Activated naive CD4-positive, alpha-beta T cell treated with Interleukin-2 at 50 U/mL for 16 hours (primary cell): ENCODE data around the gene KSR2.

ENCODE experiments used
- DNase-seq: peaks from one replicate; pipeline ENCODE4 v3.0.0-alpha.2; 2020

Gene KSR2

GRCh38 chr12:117567644-117568216, 401.1 kb downstream of the KSR2 start:
- no peak for DNase-seq

DNA sequence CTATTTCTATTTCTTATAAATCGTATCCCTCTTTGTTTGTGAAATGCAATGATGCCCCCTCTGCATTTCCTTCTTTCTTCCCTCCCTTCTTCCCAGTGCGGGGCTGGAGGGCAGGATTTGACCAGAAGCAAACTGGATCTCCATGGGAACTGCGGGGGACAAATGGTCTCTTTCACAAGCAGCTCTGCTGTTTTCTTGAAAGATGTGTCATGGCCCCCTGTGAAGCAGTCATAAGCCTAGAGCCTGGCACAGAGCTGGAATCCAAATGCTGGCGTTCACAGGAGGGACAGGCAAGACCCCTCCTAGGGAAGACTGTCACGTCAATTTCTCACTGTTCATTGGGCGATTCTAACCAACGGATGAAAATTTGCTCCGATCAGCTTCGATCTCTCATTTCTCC, 403.9 kb downstream of the KSR2 start:
- no peak for DNase-seq

DNA sequence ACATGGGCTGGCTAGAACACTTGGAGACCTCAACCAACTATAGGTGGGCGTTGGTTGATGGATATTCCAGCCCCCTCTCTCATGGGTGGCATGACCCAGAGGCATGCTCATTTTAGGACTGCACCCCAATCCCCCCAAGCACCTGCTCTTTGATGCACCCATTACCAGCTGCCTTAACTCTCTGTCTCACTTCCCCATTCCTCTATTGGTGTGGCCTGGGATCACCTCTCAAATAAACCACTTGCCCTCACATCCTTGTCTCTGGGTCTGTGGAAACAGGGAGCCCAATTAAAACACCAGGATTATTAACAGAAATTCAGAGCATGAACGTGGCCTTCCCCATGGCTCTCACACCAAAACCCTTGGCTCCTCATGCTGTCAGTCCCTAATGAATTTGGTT, 405.1 kb downstream of the KSR2 start:
- no peak for DNase-seq

- DNase-seq: no peak
Measured at GRCh38 chr12:117563007-117563406, 405.8 kb downstream of the KSR2 start.

DNA sequence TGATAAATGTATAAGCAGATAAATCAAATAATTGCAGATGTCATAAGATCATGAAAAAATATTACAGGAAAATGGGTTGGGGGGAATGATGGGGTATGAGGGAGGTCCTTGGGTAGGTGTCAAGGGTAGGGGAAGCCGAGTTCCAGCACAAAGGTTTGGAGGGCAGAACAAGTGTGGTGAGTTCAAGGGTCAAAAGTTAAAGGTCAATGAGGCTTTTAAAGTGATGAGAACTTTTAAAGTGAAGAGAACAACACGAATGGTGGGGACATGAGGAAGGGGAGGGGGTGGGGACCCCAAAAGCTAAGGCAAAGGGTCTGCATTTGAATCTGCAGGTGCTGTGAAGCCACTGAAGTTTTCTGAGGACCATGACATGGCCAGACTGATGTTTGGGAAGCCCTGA, 406.8 kb downstream of the KSR2 start:
- DNase-seq: no peak

GRCh38 chr12:117559978-117560377, 408.8 kb downstream of the KSR2 start:
- DNase-seq: no peak

GRCh38 chr12:117555889-117556288, 412.9 kb downstream of the KSR2 start:
- DNase-seq: no peak

DNA sequence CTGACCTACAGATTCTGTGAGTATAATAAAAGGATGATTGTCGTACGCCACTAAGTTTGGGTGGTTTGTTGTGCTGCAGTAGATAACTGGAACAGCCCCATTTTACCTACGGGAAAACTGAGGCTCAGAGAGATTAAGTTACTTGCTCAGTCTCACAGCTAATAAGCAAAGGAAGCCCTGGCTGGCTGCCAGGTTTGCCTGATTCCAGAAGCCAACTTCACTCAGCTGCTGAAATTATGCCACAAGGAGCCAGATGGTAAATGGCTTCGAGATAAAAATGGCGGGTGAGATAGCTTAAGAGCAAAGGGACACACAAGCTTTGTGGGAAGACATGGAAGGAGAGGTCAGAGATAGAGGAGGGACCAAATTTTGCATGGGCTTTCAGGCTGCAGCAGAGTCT, 415.8 kb downstream of the KSR2 start:
- DNase-seq: no peak

DNA sequence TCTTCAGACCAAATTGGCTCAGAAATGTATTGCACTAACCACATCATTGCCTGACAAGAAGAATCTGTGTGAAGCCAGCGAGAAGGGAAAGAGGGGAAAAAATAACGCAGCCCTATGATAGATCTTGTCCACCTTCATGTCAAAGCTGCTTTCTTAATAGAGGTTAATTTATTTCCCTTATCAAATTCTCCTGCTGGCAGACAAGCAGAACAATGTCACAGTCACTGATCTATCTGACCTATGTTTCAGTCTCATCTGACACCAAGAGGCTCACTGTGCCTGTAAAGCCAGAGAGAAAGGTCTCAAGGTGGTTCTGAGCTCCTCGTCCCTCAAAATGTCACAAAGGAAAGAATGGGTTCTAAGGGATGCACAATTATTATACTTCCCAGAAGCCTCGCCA, 417.1 kb downstream of the KSR2 start:
- DNase-seq: no peak

- DNase-seq: no peak
Measured at GRCh38 chr12:117547209-117547608, 421.6 kb downstream of the KSR2 start.

DNA sequence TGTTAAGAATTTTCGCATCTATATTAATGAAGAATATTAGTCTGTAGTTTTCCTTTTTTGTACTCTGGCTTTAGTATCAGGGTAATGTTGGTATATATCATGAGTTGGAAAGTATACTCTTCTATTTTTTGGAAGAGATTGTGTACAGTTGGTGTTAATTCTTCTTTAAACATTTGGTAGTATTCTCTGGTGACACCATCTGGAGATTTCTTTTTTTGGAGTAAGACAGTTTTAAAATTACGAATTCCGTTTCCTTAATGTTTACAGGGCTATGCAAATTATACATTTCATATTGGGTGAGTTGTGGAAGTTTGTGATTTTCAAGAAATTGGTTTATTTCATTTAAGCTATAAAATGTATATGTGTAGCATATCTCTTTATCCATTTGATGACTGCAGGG, 423.6 kb downstream of the KSR2 start:
- no peak for DNase-seq

- DNase-seq: no peak
Measured at GRCh38 chr12:117540011-117540410, 428.8 kb downstream of the KSR2 start.

DNA sequence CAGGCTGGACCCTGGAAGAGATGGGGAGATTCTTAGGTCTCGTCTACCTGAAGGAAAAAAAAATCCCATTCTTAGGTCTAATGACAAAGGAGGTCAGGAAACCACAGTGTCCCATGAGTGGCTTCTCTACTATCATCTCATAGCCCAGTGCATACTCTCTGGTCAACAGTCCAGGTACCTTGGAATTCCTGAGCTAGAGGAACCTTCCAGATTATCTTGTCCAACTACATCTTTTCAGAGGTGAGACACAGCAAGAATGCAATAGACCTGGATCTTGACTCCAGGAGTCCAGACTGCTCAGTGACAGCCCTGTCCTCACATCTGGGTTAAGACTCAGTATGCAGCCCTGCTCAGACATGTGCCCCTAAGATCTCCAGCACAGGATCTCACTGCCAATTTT, 429.9 kb downstream of the KSR2 start:
- no peak for DNase-seq

DNA sequence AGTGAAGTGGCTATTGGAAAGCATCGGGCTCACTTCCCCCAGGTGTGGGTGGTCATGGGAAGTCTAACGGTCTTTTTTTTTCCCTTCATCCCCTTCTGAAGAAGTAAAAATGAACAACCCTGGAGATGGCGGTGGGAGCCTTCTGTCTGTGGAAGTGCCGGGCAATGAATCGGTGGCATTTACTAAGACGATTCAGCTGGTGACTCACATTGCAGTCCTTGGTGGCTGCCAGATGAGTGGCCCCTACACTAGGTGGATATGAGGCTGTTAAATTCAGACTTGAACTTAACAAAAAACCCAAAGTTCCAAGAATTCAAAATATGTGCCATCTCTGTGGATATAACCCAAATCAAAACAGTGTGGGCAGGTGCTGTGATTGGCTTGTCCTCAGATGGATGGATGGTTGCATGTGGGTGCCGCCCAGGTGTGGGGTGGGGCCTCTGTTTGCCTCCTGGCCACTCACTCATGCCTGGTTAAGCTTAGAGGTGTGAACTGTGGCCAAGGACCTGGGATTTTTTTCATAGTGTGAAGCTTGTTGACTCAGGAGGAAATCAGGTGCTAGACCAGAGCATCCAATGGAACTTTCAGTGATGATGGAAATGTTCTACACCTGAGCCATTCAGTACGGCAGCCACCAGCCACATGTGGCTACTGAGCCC, 430.6 kb downstream of the KSR2 start:
- DNase-seq: no peak

- DNase-seq: no peak
Measured at GRCh38 chr12:117533687-117534086, 435.1 kb downstream of the KSR2 start.

GRCh38 chr12:117530796-117531195, 438.0 kb downstream of the KSR2 start:
- no peak for DNase-seq

DNA sequence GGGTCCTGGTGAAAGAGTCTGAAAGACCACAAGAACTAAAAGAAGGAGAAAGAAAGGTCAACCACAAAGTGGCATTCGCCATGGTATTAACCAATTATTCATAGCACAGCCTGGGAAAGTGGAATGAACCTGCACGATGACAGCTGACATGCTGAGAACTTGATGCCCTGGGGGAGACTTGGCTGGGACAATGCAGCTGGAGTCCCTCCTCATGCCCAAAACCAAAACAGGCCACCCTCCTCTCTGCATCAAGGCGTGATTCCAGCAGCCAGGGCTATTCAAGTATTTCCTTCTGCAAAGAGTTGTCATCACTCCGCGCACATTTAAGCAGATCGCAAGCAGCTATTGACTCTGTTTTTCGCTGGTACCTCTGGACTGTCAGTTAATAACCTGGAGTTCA, 440.3 kb downstream of the KSR2 start:
- DNase-seq: no peak

GRCh38 chr12:117527479-117527855, 441.3 kb downstream of the KSR2 start:
- DNase-seq: no peak

- DNase-seq: no peak
Measured at GRCh38 chr12:117526757-117527478, 441.9 kb downstream of the KSR2 start.

GRCh38 chr12:117525766-117526165, 443.0 kb downstream of the KSR2 start:
- no peak for DNase-seq

GRCh38 chr12:117524806-117525205, 444.0 kb downstream of the KSR2 start:
- no peak for DNase-seq

DNA sequence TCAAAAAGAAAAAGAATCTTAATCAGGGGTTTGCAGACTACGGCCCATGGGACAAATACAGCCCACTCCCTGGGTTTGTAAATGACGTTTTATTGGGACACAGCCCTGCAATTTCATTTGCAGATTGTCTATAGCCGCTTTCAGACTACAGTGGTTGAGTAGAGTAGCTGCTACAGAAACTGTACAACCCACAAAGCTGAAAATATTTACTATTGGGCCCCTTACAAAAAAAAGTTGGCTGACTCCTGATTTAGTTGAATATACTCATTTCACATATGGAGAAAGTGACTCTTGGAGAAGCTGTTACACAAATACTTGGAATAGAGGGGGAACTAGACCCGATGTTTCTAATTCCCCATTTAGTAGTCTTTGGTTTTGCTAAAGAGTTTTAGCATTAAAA, 444.8 kb downstream of the KSR2 start:
- DNase-seq: no peak

GRCh38 chr12:117522559-117522958, 446.2 kb downstream of the KSR2 start:
- no peak for DNase-seq

GRCh38 chr12:117521867-117522266, 446.9 kb downstream of the KSR2 start:
- no peak for DNase-seq

- no peak for DNase-seq
Measured at GRCh38 chr12:117521346-117521745, 447.4 kb downstream of the KSR2 start.
